Osteoblast (primary cell): ENCODE data around the gene LANCL3. TPM values are rescaled to one million over a fixed set of nuclear protein-coding genes. Genes with fewer than 3 reads are reported as not detected.

Source experiments
- DNase-seq: peaks from one replicate; pipeline ENCODE4 v3.0.0; 2011; ENCODE audit warnings: low spot score, mixed read lengths; ENCODE audit not compliant: insufficient read length; ENCODE audit errors: missing footprints
- H2AFZ ChIP-seq: 2 replicates; pipeline ENCODE4 v1.6.0; 2011; ENCODE audit warnings: mild to moderate bottlenecking, low read length
- H3K27ac ChIP-seq: 2 replicates; pipeline ENCODE4 v1.5.1; 2011; ENCODE audit warnings: mild to moderate bottlenecking, low read depth, low read length, moderate library complexity
- H3K27me3 ChIP-seq: 2 replicates; pipeline ENCODE4 v1.6.0; 2012; ENCODE audit warnings: mild to moderate bottlenecking, control low read depth, inconsistent platforms, low read length, moderate library complexity; ENCODE audit not compliant: insufficient read depth
- H3K36me3 ChIP-seq: 2 replicates; pipeline ENCODE4 v1.5.1; 2011; ENCODE audit warnings: mild to moderate bottlenecking, low read length, control low read depth, moderate library complexity; ENCODE audit not compliant: insufficient read depth
- H3K4me1 ChIP-seq: 2 replicates; pipeline ENCODE4 v1.5.1; 2011; ENCODE audit warnings: mild to moderate bottlenecking, low read length, control low read depth, moderate library complexity; ENCODE audit not compliant: insufficient read depth
- H3K4me2 ChIP-seq: 2 replicates; pipeline ENCODE4 v1.6.0; 2011; ENCODE audit warnings: mild to moderate bottlenecking, low read length; ENCODE audit not compliant: insufficient read depth
- H3K4me3 ChIP-seq: fragments of 200-600 bp; sonication (generic); 3 replicates; pipeline ENCODE4 v1.5.1; 2012; ENCODE audit warnings: mild to moderate bottlenecking, low read length, inconsistent platforms; ENCODE audit not compliant: insufficient read depth
- H3K79me2 ChIP-seq: 2 replicates; pipeline ENCODE4 v1.6.0; 2012; ENCODE audit warnings: mild to moderate bottlenecking, low read length, control low read depth, inconsistent platforms; ENCODE audit not compliant: insufficient read depth
- H3K9me3 ChIP-seq: 2 replicates; pipeline ENCODE4 v1.5.1; 2011; ENCODE audit warnings: low read depth, low read length, control low read depth
- H4K20me1 ChIP-seq: 2 replicates; pipeline ENCODE4 v1.6.0; 2012; ENCODE audit warnings: mild to moderate bottlenecking, low read length, control low read depth; ENCODE audit not compliant: insufficient read depth
- CTCF ChIP-seq: IDR thresholded peaks from 2 replicates; pipeline ENCODE4 v1.5.1; 2011; ENCODE audit warnings: mild to moderate bottlenecking, low read depth, low read length, moderate library complexity; ENCODE audit errors: extremely low read depth
- total RNA-seq: library from RNA; depleted of rRNA; stranded (reverse); fragments of >200 nt; gene quantifications from 2 replicates; pipeline ENCODE4 v1.2.3, GENCODE V29; 2012

LANCL3 gene
- total RNA-seq, 1 donor = 0.72 TPM

GRCh38 chrX:37677243-37677642 lies 105.8 kb downstream of the LANCL3 start:
- Histone ChIP-seq H3K4me1 (no peaks in the 10 kb centered on the region), H2AFZ (no peak overlapping the region)

GRCh38 chrX:37677765-37678164 lies 106.3 kb downstream of the LANCL3 start:
- Histone ChIP-seq H3K9me3 (no peaks in the 10 kb centered on the region), H3K4me2 (no peak overlapping the region), H3K27ac (no peak overlapping the region), H3K4me1 (no peaks in the 10 kb centered on the region), H3K27me3 (no peaks in the 10 kb centered on the region), H2AFZ (no peak overlapping the region), H4K20me1 (no peaks in the 10 kb centered on the region), H3K36me3 (no peaks in the 10 kb centered on the region), H3K79me2 (no peaks in the 10 kb centered on the region), H3K4me3 (no peak overlapping the region)
- no peak for TF ChIP-seq CTCF
- no peak for DNase-seq

More at GRCh38 chrX:37677243-37677642, 105.8 kb downstream of the LANCL3 start:
- H3K27me3 ChIP-seq = no peaks in the 10 kb centered on the region
- DNase-seq = no peak
- H3K4me2 ChIP-seq = no peak overlapping the region
- no peaks in the 10 kb centered on the region for H3K9me3 ChIP-seq
- H3K4me3 ChIP-seq = no peak overlapping the region
- H3K79me2 ChIP-seq = no peaks in the 10 kb centered on the region
- H3K36me3 ChIP-seq = no peaks in the 10 kb centered on the region
- H3K27ac ChIP-seq = no peak overlapping the region
- TF ChIP-seq CTCF = no peak
- H4K20me1 ChIP-seq = no peaks in the 10 kb centered on the region

GRCh38 chrX:37678574-37678973 lies 107.1 kb downstream of the LANCL3 start:
- Histone ChIP-seq H3K9me3 (no peaks in the 10 kb centered on the region), H3K27ac (no peak overlapping the region), H3K4me1 (no peaks in the 10 kb centered on the region), H4K20me1 (no peaks in the 10 kb centered on the region), H3K4me2 (no peak overlapping the region), H3K79me2 (no peaks in the 10 kb centered on the region), H3K36me3 (no peaks in the 10 kb centered on the region), H2AFZ (no peak overlapping the region), H3K4me3 (no peak overlapping the region), H3K27me3 (no peaks in the 10 kb centered on the region)
- no peak for TF ChIP-seq CTCF
- no peak for DNase-seq

- Histone ChIP-seq H3K36me3 (no peaks in the 10 kb centered on the region), H3K27ac (no peak overlapping the region), H3K4me1 (no peaks in the 10 kb centered on the region), H3K4me2 (no peak overlapping the region), H3K4me3 (no peak overlapping the region), H3K27me3 (no peaks in the 10 kb centered on the region), H4K20me1 (no peaks in the 10 kb centered on the region), H3K79me2 (no peaks in the 10 kb centered on the region), H2AFZ (no peak overlapping the region), H3K9me3 (no peaks in the 10 kb centered on the region)
- DNase-seq = no peak
- no peak for TF ChIP-seq CTCF
Observed at GRCh38 chrX:37679230-37679629, 107.8 kb downstream of the LANCL3 start.
